Measurements from ENCODE around the gene SLC7A7. TPM values are rescaled to one million over a fixed set of nuclear protein-coding genes. Genes with fewer than 3 reads are reported as not detected.

Gene SLC7A7
- total RNA-seq, 4 donors from 2014 or later: 52.0 to 72.3 (median 64.0) TPM

GRCh38 chr14:22847661-22848341, 32.6 kb upstream of the SLC7A7 start:
- DNase-seq (ENCODE audit: low spot score): no peak
- peak; percentile 0 for ATAC-seq (ENCODE audit: low FRiP score)
- TF ChIP-seq CTCF (IDR thresholded peaks at IDR 0.05): no peak

GRCh38 chr14:22846811-22847307, 31.6 kb upstream of the SLC7A7 start:
- DNase-seq (ENCODE audit: low spot score) (no peak), ATAC-seq (ENCODE audit: low FRiP score) (no peak)
- TF ChIP-seq CTCF (IDR thresholded peaks at IDR 0.05): no peak

GRCh38 chr14:22845821-22846625, 30.8 kb upstream of the SLC7A7 start:
- ATAC-seq (ENCODE audit: low FRiP score): no peak
- TF ChIP-seq CTCF (IDR thresholded peaks at IDR 0.05): no peak
- DNase-seq (ENCODE audit: low spot score): no peak

GRCh38 chr14:22845103-22845394, 29.8 kb upstream of the SLC7A7 start:
- no peak for ATAC-seq (ENCODE audit: low FRiP score)
- TF ChIP-seq CTCF (IDR thresholded peaks at IDR 0.05): no peak
- DNase-seq (ENCODE audit: low spot score): no peak

- ATAC-seq (ENCODE audit: low FRiP score) (no peak), DNase-seq (ENCODE audit: low spot score) (no peak)
- no peak for TF ChIP-seq CTCF (IDR thresholded peaks at IDR 0.05)
These were observed 29.2 kb upstream of the SLC7A7 start for GRCh38 chr14:22844221-22845102.

GRCh38 chr14:22843123-22843925, 28.1 kb upstream of the SLC7A7 start:
- DNase-seq (ENCODE audit: low spot score): no peak
- no peak for TF ChIP-seq CTCF (IDR thresholded peaks at IDR 0.05)
- ATAC-seq (ENCODE audit: low FRiP score): no peak
